ENCODE measurements around the gene RNF181. TPM values are rescaled to one million over a fixed set of nuclear protein-coding genes. Genes with fewer than 3 reads are reported as not detected.

Gene RNF181
- total and polyA plus RNA-seq, 2 of the 8 experiments (the other 6 are each of a cell fraction or from before 2014, with no cell fraction given) = 97.2 to 514 TPM

DNA sequence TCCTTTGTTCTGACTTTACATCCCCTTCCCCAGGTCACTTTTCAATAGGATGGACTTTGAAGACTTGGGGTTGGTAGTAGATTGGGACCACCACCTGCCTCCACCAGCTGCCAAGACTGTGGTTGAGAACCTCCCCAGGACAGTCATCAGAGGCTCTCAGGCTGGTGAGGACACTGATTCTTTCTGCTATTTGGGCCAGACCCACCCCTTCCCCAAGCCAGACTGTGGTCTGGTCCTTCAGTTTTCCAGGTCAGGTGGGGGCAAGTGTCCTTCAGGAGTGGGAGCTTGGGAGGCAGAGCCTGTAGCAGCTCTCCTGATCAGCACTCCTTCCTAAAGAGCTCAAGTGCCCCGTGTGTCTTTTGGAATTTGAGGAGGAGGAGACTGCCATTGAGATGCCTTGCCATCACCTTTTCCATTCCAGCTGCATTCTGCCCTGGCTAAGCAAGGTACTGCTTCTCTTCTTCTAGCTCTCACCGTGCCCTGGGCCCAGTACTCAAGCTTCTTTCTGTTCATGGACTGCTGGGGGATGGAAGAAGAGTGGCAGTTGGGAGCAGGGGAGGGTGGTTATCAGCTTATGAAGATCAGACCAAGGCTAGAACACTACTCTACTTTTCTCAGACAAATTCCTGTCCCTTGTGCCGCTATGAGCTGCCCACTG lies 1.1 kb downstream of the RNF181 start:
- WGBS, 2 experiments (ENCODE audit: extremely low coverage in 1 of 2, insufficient coverage in 1 of 2, insufficient read length in 1 of 2, insufficient replicate concordance in 2 of 2, low coverage in 1 of 2, low lambda C conversion rate in 2 of 2, missing lambda C conversion rate in 1 of 2) = 92% methylated on average over 3 of the region's 3 CpGs; no CpG with 5 or more reads in 1 of the 2 experiments
- H3K4me3 ChIP-seq (ENCODE audit: extremely low read depth in 1 of 4, insufficient read depth in 2 of 4, low read depth in 3 of 4, low read length in 4 of 4) = peak overlapping the region; percentile 77 to 88 (median 84); a peak in 7 of 8 replicates
- POLR2A ChIA-PET (ENCODE audit: partially characterized antibody) = interaction anchor here (0.6 to 3.8 kb wide), 10 partner anchors 9 to 242 kb away, joined by 3 to 39 read pairs (median 5); partner anchors contain the start of genes C2orf68, ELMOD3, MAT2A and RETSAT
- TF ChIP-seq CEBPB (IDR thresholded peaks at IDR 0.05; ENCODE audit: low read depth, low read length) (no peak), KDM1A (IDR thresholded peaks at IDR 0.05; ENCODE audit: borderline replicate concordance, low read length) (no peak), GABPA (IDR thresholded peaks at IDR 0.05; ENCODE audit: borderline replicate concordance, insufficient read depth, low read length) (no peak), RFX5 (IDR thresholded peaks at IDR 0.05; ENCODE audit: borderline replicate concordance, low read depth, low read length) (no peak), YY1 (IDR thresholded peaks at IDR 0.05; ENCODE audit: low read depth, low read length) (no peak), ZNF274 (IDR thresholded peaks at IDR 0.05; ENCODE audit: borderline replicate concordance, extremely low read depth, low read length) (no peak), CHD2 (IDR thresholded peaks at IDR 0.05; ENCODE audit: low read length) (no peak), POLR2AphosphoS5 (IDR thresholded peaks at IDR 0.05; ENCODE audit: low read depth, low read length) (no peak), HDAC2 (IDR thresholded peaks at IDR 0.05; ENCODE audit: borderline replicate concordance in 1 of 2, low read depth in 2 of 2, low read length in 2 of 2) (no peak), MAFK (IDR thresholded peaks at IDR 0.05; ENCODE audit: low read depth, low read length) (no peak), SP4 (IDR thresholded peaks at IDR 0.05; ENCODE audit: low read length) (no peak), SIX5 (IDR thresholded peaks at IDR 0.05; ENCODE audit: low read depth, low read length) (no peak)

More for the DNA sequence above, 1.1 kb downstream of the RNF181 start:
- Histone ChIP-seq H2BK12ac (ENCODE audit: low read depth, low read length) (no peak overlapping the region), H3K4me2 (ENCODE audit: insufficient read depth in 1 of 2, low read depth in 2 of 2, low read length in 2 of 2) (peak overlapping the region; percentile 78 to 98), H3K9me3 (ENCODE audit: insufficient read depth in 2 of 2, low read depth in 1 of 2, low read length in 1 of 2) (no peaks in the 10 kb centered on the region), H3K79me1 (ENCODE audit: low read depth, low read length) (peaks cover 4% of the 10 kb centered on the region; the same call in 1 of the 2 replicates), H3K9ac (replicated peaks in 1 of 4; ENCODE audit: extremely low read depth in 1 of 4, low read depth in 3 of 4, low read length in 3 of 4) (peak overlapping the region in 1 of 4 experiments; percentile 51; a peak in 1 of 7 replicates), H2AK5ac (ENCODE audit: low read depth, low read length) (no peak overlapping the region), H4K5ac (ENCODE audit: insufficient read length, low read depth, low read length) (no peak overlapping the region), H2BK120ac (replicated peaks; ENCODE audit: low read depth, low read length) (no peak overlapping the region), H2AFZ (ENCODE audit: low read length) (no peak overlapping the region), H3K56ac (replicated peaks; ENCODE audit: insufficient read length, low read depth, low read length) (no peak overlapping the region), H3K4ac (replicated peaks; ENCODE audit: insufficient read length, low read depth, low read length) (no peak overlapping the region), H4K91ac (replicated peaks; ENCODE audit: insufficient read length, low read length) (no peak overlapping the region), H3K27me3 (replicated peaks in 1 of 4; ENCODE audit: control insufficient read depth in 3 of 4, extremely low read depth in 1 of 4, insufficient read depth in 3 of 4, low read length in 3 of 4) (no peaks in the 10 kb centered on the region), H3K23ac (ENCODE audit: insufficient read length) (no peak overlapping the region), H4K20me1 (replicated peaks in 1 of 2; ENCODE audit: control insufficient read depth in 1 of 2, insufficient read depth in 2 of 2, low read length in 2 of 2) (peaks cover 2 to 9% of the 10 kb centered on the region in 2 experiments), H3K27ac (ENCODE audit: low read depth, low read length) (no peak overlapping the region), H2BK5ac (ENCODE audit: low read depth, low read length) (no peak overlapping the region), H3K18ac (ENCODE audit: extremely low read depth, low read length) (no peak overlapping the region), H3K4me1 (replicated peaks in 1 of 4; ENCODE audit: control insufficient read depth in 3 of 4, insufficient read depth in 4 of 4, low read length in 3 of 4) (peaks cover 0 to 14% (median 4%) of the 10 kb centered on the region in 4 experiments; a peak in 6 of 7 replicates), H4K8ac (ENCODE audit: extremely low read depth, insufficient read depth, low read length) (no peak overlapping the region), H3K23me2 (ENCODE audit: low read depth, low read length) (peaks cover 14% of the 10 kb centered on the region), H3K14ac (ENCODE audit: insufficient read length) (no peak overlapping the region), H3K36me3 (ENCODE audit: control insufficient read depth in 2 of 4, insufficient read depth in 4 of 4, low read length in 3 of 4) (peaks cover 4 to 21% (median 7%) of the 10 kb centered on the region in 4 experiments; a peak in 4 of 8 replicates), H3K79me2 (ENCODE audit: control insufficient read depth in 1 of 2, insufficient read depth in 2 of 2, low read length in 2 of 2) (peaks cover 0 to 18% of the 10 kb centered on the region in 2 experiments; a peak in 3 of 4 replicates), H2BK20ac (ENCODE audit: low read length) (no peak overlapping the region), H2BK15ac (ENCODE audit: low read length) (no peak overlapping the region)
- DNase-seq (ENCODE audit: low read depth in 1 of 2, low spot score in 2 of 2) (no peak), FAIRE-seq (no peak)
- CTCF ChIA-PET (ENCODE audit: partially characterized antibody) = interaction anchor here (0.6 to 2.5 kb wide), 3 partner anchors 35 to 275 kb away, joined by 3 to 6 read pairs (median 3); no protein-coding TSS in a partner anchor

All from H1 (cell line).